Karpas-422 (cell line): Measurements from ENCODE around the gene CLASP1. TPM values are rescaled to one million over a fixed set of nuclear protein-coding genes. Genes with fewer than 3 reads are reported as not detected.

Experiments used
- DNase-seq: peaks from one replicate; pipeline ENCODE4 v3.0.0-alpha.2; 2015
- H2AFZ ChIP-seq: fragments of 200-600 bp; sonication (generic); 2 replicates; pipeline ENCODE4 v1.6.1; 2014; ENCODE audit warnings: antibody characterized with exemption, low read length, mixed read lengths
- H3K27ac ChIP-seq: fragments of 200-600 bp; sonication (generic); 2 replicates; pipeline ENCODE4 v1.5.1; 2014; ENCODE audit warnings: mild to moderate bottlenecking, low read length, moderate library complexity
- H3K27me3 ChIP-seq: fragments of 200-600 bp; sonication (generic); 2 replicates; pipeline ENCODE4 v1.6.1; 2014; ENCODE audit warnings: low read length, mixed read lengths
- H3K36me3 ChIP-seq: fragments of 200-600 bp; sonication (generic); 2 replicates; pipeline ENCODE4 v1.6.1; 2014; ENCODE audit warnings: low read length, mixed read lengths; ENCODE audit not compliant: insufficient read depth
- H3K4me1 ChIP-seq: fragments of 200-600 bp; sonication (generic); 2 replicates; pipeline ENCODE4 v1.6.1; 2014; ENCODE audit warnings: mild to moderate bottlenecking, low read length, mixed read lengths
- H3K4me2 ChIP-seq: fragments of 200-600 bp; sonication (generic); 2 replicates; pipeline ENCODE4 v1.6.1; 2014; ENCODE audit warnings: low read length, low read depth, mild to moderate bottlenecking; ENCODE audit not compliant: poor library complexity, severe bottlenecking
- H3K4me3 ChIP-seq: fragments of 200-600 bp; sonication (generic); 2 replicates; pipeline ENCODE4 v1.5.1; 2014; ENCODE audit warnings: mild to moderate bottlenecking, antibody characterized with exemption, low read length, mixed read lengths
- H3K79me2 ChIP-seq: fragments of 200-600 bp; sonication (generic); 2 replicates; pipeline ENCODE4 v1.6.1; 2014; ENCODE audit warnings: mild to moderate bottlenecking, low read length, mixed read lengths
- H3K9ac ChIP-seq: fragments of 200-600 bp; sonication (generic); 2 replicates; pipeline ENCODE4 v1.6.0; 2014; ENCODE audit warnings: low read length
- H3K9me2 ChIP-seq: fragments of 200-600 bp; sonication (generic), shearing (Covaris generic); replicated peaks from 2 replicates; pipeline ENCODE4 v1.6.0; 2014; ENCODE audit warnings: mild to moderate bottlenecking, low read length, moderate library complexity; ENCODE audit not compliant: insufficient read depth
- H3K9me3 ChIP-seq: fragments of 300-700, 200-600 bp; sonication (generic); 2 replicates; pipeline ENCODE4 v1.6.1; 2014; ENCODE audit warnings: low read length, mixed read lengths
- H4K20me1 ChIP-seq: fragments of 200-600 bp; sonication (generic); 2 replicates; pipeline ENCODE4 v1.6.1; 2014; ENCODE audit warnings: mild to moderate bottlenecking, antibody characterized with exemption, low read length, low read depth; ENCODE audit not compliant: insufficient read depth
- total RNA-seq: library from RNA; depleted of rRNA; stranded (reverse); fragments of >200 nt; shearing (Covaris generic); gene quantifications from 2 replicates; pipeline ENCODE4 v1.2.3, GENCODE V29; 2014; ENCODE audit warnings: low replicate concordance

CLASP1 gene
- total RNA-seq, 1 experiment from 2014 or later = 102 TPM

DNA sequence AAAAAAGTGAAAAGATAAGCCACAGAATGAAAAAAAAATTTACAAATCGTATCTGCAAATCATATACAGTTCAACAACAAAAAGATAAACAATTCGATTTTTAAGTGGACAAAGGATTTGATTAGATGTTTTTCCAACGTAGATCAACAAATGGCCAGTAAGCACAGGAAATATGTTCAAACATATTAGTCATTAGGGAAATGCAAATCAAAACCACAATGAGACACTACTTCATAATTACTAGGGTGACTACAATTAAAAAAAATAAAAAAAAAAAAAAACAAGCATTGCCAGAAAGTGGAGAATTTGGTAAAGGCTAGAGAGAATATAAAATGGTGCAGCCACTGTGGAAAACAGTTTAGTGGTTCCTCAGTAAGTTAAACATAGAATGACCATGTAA lies 156.9 kb downstream of the CLASP1 start:
- Histone ChIP-seq H3K4me3 (no peak overlapping the region), H3K9ac (no peak overlapping the region), H3K27ac (no peak overlapping the region), H3K79me2 (peaks cover 91% of the 10 kb centered on the region), H3K36me3 (peaks cover 10% of the 10 kb centered on the region; the same call in 1 of the 2 replicates), H3K9me2 (no peaks in the 10 kb centered on the region), H3K9me3 (no peaks in the 10 kb centered on the region), H3K27me3 (no peaks in the 10 kb centered on the region), H3K4me2 (no peak overlapping the region), H3K4me1 (peaks cover 33% of the 10 kb centered on the region), H4K20me1 (no peaks in the 10 kb centered on the region), H2AFZ (no peak overlapping the region)
- no peak for DNase-seq

DNA sequence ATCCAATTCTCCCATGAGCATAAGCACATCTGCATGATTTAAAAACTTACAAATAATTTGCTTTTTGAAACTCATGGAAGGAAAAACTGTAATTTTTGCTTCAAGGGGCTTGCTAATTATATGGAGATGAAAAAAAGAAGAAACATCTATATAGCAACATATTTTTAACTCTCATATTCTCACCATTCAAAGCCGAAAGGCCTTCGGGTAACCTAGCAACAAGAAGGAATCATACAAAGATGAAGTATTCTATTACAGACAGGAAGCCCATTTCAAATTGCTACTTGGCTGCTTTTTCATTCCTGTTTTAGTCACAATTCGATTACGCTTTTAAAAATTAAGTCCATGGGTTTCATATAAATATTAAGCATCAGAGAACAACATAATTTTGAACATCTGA lies 157.7 kb downstream of the CLASP1 start:
- Histone ChIP-seq H3K79me2 (peaks cover 91% of the 10 kb centered on the region), H3K4me2 (no peak overlapping the region), H3K27ac (no peak overlapping the region), H3K4me1 (peaks cover 40% of the 10 kb centered on the region), H3K9me2 (no peaks in the 10 kb centered on the region), H3K9me3 (no peaks in the 10 kb centered on the region), H3K4me3 (no peak overlapping the region), H3K27me3 (no peaks in the 10 kb centered on the region), H4K20me1 (no peaks in the 10 kb centered on the region), H3K9ac (no peak overlapping the region), H2AFZ (no peak overlapping the region), H3K36me3 (peaks cover 10% of the 10 kb centered on the region; the same call in 1 of the 2 replicates)
- DNase-seq = no peak

GRCh38 chr2:121490584-121491133 lies 158.6 kb downstream of the CLASP1 start:
- Histone ChIP-seq H3K4me3 (no peak overlapping the region), H3K36me3 (peaks cover 5% of the 10 kb centered on the region; the same call in 1 of the 2 replicates), H2AFZ (no peak overlapping the region), H3K79me2 (peaks cover 91% of the 10 kb centered on the region), H3K4me2 (no peak overlapping the region), H3K27me3 (no peaks in the 10 kb centered on the region), H4K20me1 (no peaks in the 10 kb centered on the region), H3K27ac (no peak overlapping the region), H3K9ac (no peak overlapping the region), H3K9me2 (no peaks in the 10 kb centered on the region), H3K4me1 (peaks cover 48% of the 10 kb centered on the region), H3K9me3 (no peaks in the 10 kb centered on the region)
- no peak for DNase-seq

GRCh38 chr2:121489911-121490583 lies 159.2 kb downstream of the CLASP1 start:
- H4K20me1 ChIP-seq = no peaks in the 10 kb centered on the region
- no peak for DNase-seq
- peaks cover 96% of the 10 kb centered on the region for H3K79me2 ChIP-seq
- H3K9ac ChIP-seq = no peak overlapping the region
- H3K4me2 ChIP-seq = no peak overlapping the region
- no peak overlapping the region for H2AFZ ChIP-seq
- no peaks in the 10 kb centered on the region for H3K9me2 ChIP-seq
- H3K4me1 ChIP-seq = peaks cover 50% of the 10 kb centered on the region
- H3K27ac ChIP-seq = no peak overlapping the region
- H3K36me3 ChIP-seq = 0 out of 2 replicates have a peak, but pooled peaks cover 4% of the 10 kb centered on the region
- no peak overlapping the region for H3K4me3 ChIP-seq
- no peaks in the 10 kb centered on the region for H3K9me3 ChIP-seq
- H3K27me3 ChIP-seq = no peaks in the 10 kb centered on the region

- H3K4me2 ChIP-seq = no peak overlapping the region
- no peak overlapping the region for H3K9ac ChIP-seq
- no peak overlapping the region for H3K27ac ChIP-seq
- no peaks in the 10 kb centered on the region for H3K9me2 ChIP-seq
- H3K79me2 ChIP-seq = peaks cover 100% of the 10 kb centered on the region
- peaks cover 56% of the 10 kb centered on the region for H3K4me1 ChIP-seq
- no peaks in the 10 kb centered on the region for H4K20me1 ChIP-seq
- 0 out of 2 replicates have a peak, but pooled peaks cover 4% of the 10 kb centered on the region for H3K36me3 ChIP-seq
- H3K27me3 ChIP-seq = no peaks in the 10 kb centered on the region
- no peak for DNase-seq
- no peaks in the 10 kb centered on the region for H3K9me3 ChIP-seq
- no peak overlapping the region for H2AFZ ChIP-seq
- no peak overlapping the region for H3K4me3 ChIP-seq
These were observed 160.0 kb downstream of the CLASP1 start for GRCh38 chr2:121489284-121489683.

- H3K79me2 ChIP-seq = peaks cover 98% of the 10 kb centered on the region
- H3K36me3 ChIP-seq = 0 out of 2 replicates have a peak, but pooled peaks cover 4% of the 10 kb centered on the region
- H3K4me1 ChIP-seq = peaks cover 40% of the 10 kb centered on the region
- no peaks in the 10 kb centered on the region for H4K20me1 ChIP-seq
- H3K4me2 ChIP-seq = no peak overlapping the region
- H3K4me3 ChIP-seq = no peak overlapping the region
- no peak for DNase-seq
- no peak overlapping the region for H3K27ac ChIP-seq
- H3K9me2 ChIP-seq = no peaks in the 10 kb centered on the region
- no peak overlapping the region for H3K9ac ChIP-seq
- no peaks in the 10 kb centered on the region for H3K27me3 ChIP-seq
- H3K9me3 ChIP-seq = no peaks in the 10 kb centered on the region
- no peak overlapping the region for H2AFZ ChIP-seq
These were observed 163.0 kb downstream of the CLASP1 start for GRCh38 chr2:121486191-121486790.

GRCh38 chr2:121485039-121485438 lies 164.2 kb downstream of the CLASP1 start:
- Histone ChIP-seq H3K9me2 (no peaks in the 10 kb centered on the region), H3K79me2 (peaks cover 98% of the 10 kb centered on the region), H3K9ac (no peak overlapping the region), H3K27me3 (no peaks in the 10 kb centered on the region), H2AFZ (no peak overlapping the region), H3K4me3 (no peak overlapping the region), H3K27ac (no peak overlapping the region), H3K4me1 (peaks cover 40% of the 10 kb centered on the region), H3K4me2 (no peak overlapping the region), H3K36me3 (no peaks in the 10 kb centered on the region), H3K9me3 (no peaks in the 10 kb centered on the region), H4K20me1 (no peaks in the 10 kb centered on the region)
- DNase-seq = no peak

GRCh38 chr2:121483846-121484245 lies 165.4 kb downstream of the CLASP1 start:
- H4K20me1 ChIP-seq = no peaks in the 10 kb centered on the region
- H2AFZ ChIP-seq = no peak overlapping the region
- H3K36me3 ChIP-seq = no peaks in the 10 kb centered on the region
- no peaks in the 10 kb centered on the region for H3K9me3 ChIP-seq
- peaks cover 98% of the 10 kb centered on the region for H3K79me2 ChIP-seq
- no peak overlapping the region for H3K9ac ChIP-seq
- no peak overlapping the region for H3K27ac ChIP-seq
- no peak overlapping the region for H3K4me2 ChIP-seq
- H3K27me3 ChIP-seq = no peaks in the 10 kb centered on the region
- H3K4me1 ChIP-seq = peaks cover 35% of the 10 kb centered on the region
- no peak for DNase-seq
- no peaks in the 10 kb centered on the region for H3K9me2 ChIP-seq
- no peak overlapping the region for H3K4me3 ChIP-seq
